ENCODE results near the gene TTLL5.

TTLL5 gene

GRCh38 chr14:75702616-75703261, 41.7 kb downstream of the TTLL5 start:
- DNase-seq (ENCODE audit: low read depth) = no peak

GRCh38 chr14:75703467-75703866, 42.4 kb downstream of the TTLL5 start:
- DNase-seq (ENCODE audit: low read depth) = no peak

GRCh38 chr14:75705014-75705413, 44.0 kb downstream of the TTLL5 start:
- no peak for DNase-seq (ENCODE audit: low read depth)

GRCh38 chr14:75709207-75709812, 48.3 kb downstream of the TTLL5 start:
- DNase-seq (ENCODE audit: low read depth) = peak; percentile 34

- DNase-seq (ENCODE audit: low read depth) = no peak
Observed at GRCh38 chr14:75711105-75711795, 50.2 kb downstream of the TTLL5 start.

- DNase-seq (ENCODE audit: low read depth) = no peak
Observed at GRCh38 chr14:75711796-75712211, 50.8 kb downstream of the TTLL5 start.

GRCh38 chr14:75714991-75715390, 53.9 kb downstream of the TTLL5 start:
- DNase-seq (ENCODE audit: low read depth) = no peak

- DNase-seq (ENCODE audit: low read depth) = no peak
Observed at GRCh38 chr14:75715926-75716780, 55.1 kb downstream of the TTLL5 start.

- no peak for DNase-seq (ENCODE audit: low read depth)
Observed at GRCh38 chr14:75717729-75718128, 56.7 kb downstream of the TTLL5 start.

- DNase-seq (ENCODE audit: low read depth) = no peak
Observed at GRCh38 chr14:75718199-75718598, 57.2 kb downstream of the TTLL5 start.

- no peak for DNase-seq (ENCODE audit: low read depth)
Observed at GRCh38 chr14:75720116-75720515, 59.1 kb downstream of the TTLL5 start.

GRCh38 chr14:75720842-75721498, 59.9 kb downstream of the TTLL5 start:
- no peak for DNase-seq (ENCODE audit: low read depth)

GRCh38 chr14:75723716-75724115, 62.7 kb downstream of the TTLL5 start:
- DNase-seq (ENCODE audit: low read depth) = no peak

- DNase-seq (ENCODE audit: low read depth) = no peak
Observed at GRCh38 chr14:75724414-75725204, 63.6 kb downstream of the TTLL5 start.

GRCh38 chr14:75725481-75725880, 64.4 kb downstream of the TTLL5 start:
- DNase-seq (ENCODE audit: low read depth) = no peak

GRCh38 chr14:75726321-75726720, 65.3 kb downstream of the TTLL5 start:
- DNase-seq (ENCODE audit: low read depth) = no peak

GRCh38 chr14:75727124-75727523, 66.1 kb downstream of the TTLL5 start:
- DNase-seq (ENCODE audit: low read depth) = no peak

- no peak for DNase-seq (ENCODE audit: low read depth)
Observed at GRCh38 chr14:75732888-75733287, 71.8 kb downstream of the TTLL5 start.

GRCh38 chr14:75734854-75735253, 73.8 kb downstream of the TTLL5 start:
- no peak for DNase-seq (ENCODE audit: low read depth)

GRCh38 chr14:75736845-75737485, 75.9 kb downstream of the TTLL5 start:
- no peak for DNase-seq (ENCODE audit: low read depth)

- DNase-seq (ENCODE audit: low read depth) = no peak
Observed at GRCh38 chr14:75738192-75738591, 77.1 kb downstream of the TTLL5 start.

All from stimulated activated CD8-positive, alpha-beta memory T cell treated with anti-CD3 and anti-CD28 coated beads, Interleukin-15, amount 100 ng/mL, for 1 hour (primary cell).